ENCODE data around the gene DTL.

Gene DTL

GRCh38 chr1:212119397-212119837 lies 83.9 kb downstream of the DTL start:
- peaks cover 0 to 3% (median 1%) of the 10 kb centered on the region in 4 experiments for H3K36me3 ChIP-seq (ENCODE audit: control insufficient read depth in 4 of 4, insufficient read depth in 4 of 4, low read length in 3 of 4)
- no peak overlapping the region for H3K4me3 ChIP-seq (ENCODE audit: control insufficient read depth in 1 of 7, extremely low read depth in 1 of 7, insufficient read depth in 4 of 7, low read depth in 2 of 7, low read length in 6 of 7)
- H3K9me3 ChIP-seq (ENCODE audit: control extremely low read depth in 1 of 5, control insufficient read depth in 4 of 5, insufficient read depth in 2 of 5, low read depth in 1 of 5, low read length in 4 of 5): no peaks in the 10 kb centered on the region
- ChIA-PET CTCF (interaction anchor here (0.9 to 1.6 kb wide), 5 partner anchors 9 to 172 kb away, joined by 3 to 5 read pairs (median 4); no protein-coding TSS in a partner anchor), POLR2A (interaction anchor here (1.2 kb wide), 1 partner anchor 14 kb away, joined by 3 read pairs; no protein-coding TSS in a partner anchor)
- H3K4me1 ChIP-seq (ENCODE audit: control extremely low read depth in 1 of 4, control insufficient read depth in 4 of 4, insufficient read depth in 4 of 4, low read length in 3 of 4): peaks cover 0 to 3% (median 0%) of the 10 kb centered on the region in 4 experiments
- H3K27me3 ChIP-seq (replicated peaks in 2 of 5; ENCODE audit: control insufficient read depth in 4 of 5, insufficient read depth in 5 of 5, low read length in 4 of 5): no peaks in the 10 kb centered on the region
- 98% methylated on average over 5 of the region's 5 CpGs for WGBS (ENCODE audit: insufficient coverage)
- no peak for DNase-seq
- no peak overlapping the region for H3K27ac ChIP-seq (ENCODE audit: insufficient read depth in 1 of 2, low read depth in 1 of 2, low read length in 2 of 2, poor library complexity in 1 of 2, severe bottlenecking in 2 of 2)

- Histone ChIP-seq H3K9me3 (ENCODE audit: control extremely low read depth in 1 of 5, control insufficient read depth in 4 of 5, insufficient read depth in 2 of 5, low read depth in 1 of 5, low read length in 4 of 5) (no peaks in the 10 kb centered on the region), H3K4me3 (ENCODE audit: control insufficient read depth in 1 of 7, extremely low read depth in 1 of 7, insufficient read depth in 4 of 7, low read depth in 2 of 7, low read length in 6 of 7) (no peak overlapping the region), H3K27me3 (replicated peaks in 2 of 5; ENCODE audit: control insufficient read depth in 4 of 5, insufficient read depth in 5 of 5, low read length in 4 of 5) (no peaks in the 10 kb centered on the region), H3K36me3 (ENCODE audit: control insufficient read depth in 4 of 4, insufficient read depth in 4 of 4, low read length in 3 of 4) (peaks cover 0 to 3% (median under 1%) of the 10 kb centered on the region in 4 experiments), H3K4me1 (ENCODE audit: control extremely low read depth in 1 of 4, control insufficient read depth in 4 of 4, insufficient read depth in 4 of 4, low read length in 3 of 4) (peaks cover 0 to 5% (median 2%) of the 10 kb centered on the region in 4 experiments), H3K27ac (ENCODE audit: insufficient read depth in 1 of 2, low read depth in 1 of 2, low read length in 2 of 2, poor library complexity in 1 of 2, severe bottlenecking in 2 of 2) (no peak overlapping the region)
- no peak for DNase-seq
- ChIA-PET POLR2A (no interaction called here), CTCF (interaction anchor here (0.9 to 1.6 kb wide), 5 partner anchors 9 to 172 kb away, joined by 3 to 5 read pairs (median 4); no protein-coding TSS in a partner anchor)
- WGBS (ENCODE audit: insufficient coverage): 100% methylated on average over 3 of the region's 3 CpGs
Observed at GRCh38 chr1:212119863-212120262, 84.3 kb downstream of the DTL start.

- H3K27ac ChIP-seq (ENCODE audit: insufficient read depth in 1 of 2, low read depth in 1 of 2, low read length in 2 of 2, poor library complexity in 1 of 2, severe bottlenecking in 2 of 2): no peak overlapping the region
- no peak overlapping the region for H3K4me3 ChIP-seq (ENCODE audit: control insufficient read depth in 1 of 7, extremely low read depth in 1 of 7, insufficient read depth in 4 of 7, low read depth in 2 of 7, low read length in 6 of 7)
- H3K4me1 ChIP-seq (ENCODE audit: control extremely low read depth in 1 of 4, control insufficient read depth in 4 of 4, insufficient read depth in 4 of 4, low read length in 3 of 4): peaks cover 0 to 13% (median 8%) of the 10 kb centered on the region in 4 experiments
- H3K36me3 ChIP-seq (ENCODE audit: control insufficient read depth in 4 of 4, insufficient read depth in 4 of 4, low read length in 3 of 4): peaks cover 0 to 3% (median 0%) of the 10 kb centered on the region in 4 experiments
- no peaks in the 10 kb centered on the region for H3K27me3 ChIP-seq (replicated peaks in 2 of 5; ENCODE audit: control insufficient read depth in 4 of 5, insufficient read depth in 5 of 5, low read length in 4 of 5)
- ChIA-PET POLR2A (no interaction called here), CTCF (no interaction called here)
- peak in 2 of 3 donors; percentile 44 to 56 for DNase-seq
- H3K9me3 ChIP-seq (ENCODE audit: control extremely low read depth in 1 of 5, control insufficient read depth in 4 of 5, insufficient read depth in 2 of 5, low read depth in 1 of 5, low read length in 4 of 5): no peaks in the 10 kb centered on the region
- WGBS (ENCODE audit: insufficient coverage): no CpG with 5 or more reads among the region's 2 CpGs
Observed at GRCh38 chr1:212121779-212122178, 86.2 kb downstream of the DTL start.

GRCh38 chr1:212124690-212125582 lies 89.4 kb downstream of the DTL start:
- WGBS (ENCODE audit: insufficient coverage): 58% methylated on average over 9 of the region's 11 CpGs
- Histone ChIP-seq H3K4me3 (ENCODE audit: control insufficient read depth in 1 of 7, extremely low read depth in 1 of 7, insufficient read depth in 4 of 7, low read depth in 2 of 7, low read length in 6 of 7) (no peak overlapping the region), H3K27me3 (replicated peaks in 2 of 5; ENCODE audit: control insufficient read depth in 4 of 5, insufficient read depth in 5 of 5, low read length in 4 of 5) (no peaks in the 10 kb centered on the region), H3K4me1 (ENCODE audit: control extremely low read depth in 1 of 4, control insufficient read depth in 4 of 4, insufficient read depth in 4 of 4, low read length in 3 of 4) (peaks cover 0 to 13% (median 8%) of the 10 kb centered on the region in 4 experiments), H3K27ac (ENCODE audit: insufficient read depth in 1 of 2, low read depth in 1 of 2, low read length in 2 of 2, poor library complexity in 1 of 2, severe bottlenecking in 2 of 2) (no peak overlapping the region), H3K9me3 (ENCODE audit: control extremely low read depth in 1 of 5, control insufficient read depth in 4 of 5, insufficient read depth in 2 of 5, low read depth in 1 of 5, low read length in 4 of 5) (no peaks in the 10 kb centered on the region), H3K36me3 (ENCODE audit: control insufficient read depth in 4 of 4, insufficient read depth in 4 of 4, low read length in 3 of 4) (peaks cover 0 to 3% (median under 1%) of the 10 kb centered on the region in 4 experiments)
- POLR2A ChIA-PET: no interaction called here
- DNase-seq: peak in 2 of 3 donors; percentile 72 to 82
- CTCF ChIA-PET: interaction anchor here (0.8 kb wide), 1 partner anchor 28 kb away, joined by 3 read pairs; no protein-coding TSS in a partner anchor

- peak in 1 of 3 donors; percentile 12 for DNase-seq
- Histone ChIP-seq H3K4me1 (ENCODE audit: control extremely low read depth in 1 of 4, control insufficient read depth in 4 of 4, insufficient read depth in 4 of 4, low read length in 3 of 4) (peaks cover 0 to 13% (median 8%) of the 10 kb centered on the region in 4 experiments), H3K27me3 (replicated peaks in 2 of 5; ENCODE audit: control insufficient read depth in 4 of 5, insufficient read depth in 5 of 5, low read length in 4 of 5) (no peaks in the 10 kb centered on the region), H3K9me3 (ENCODE audit: control extremely low read depth in 1 of 5, control insufficient read depth in 4 of 5, insufficient read depth in 2 of 5, low read depth in 1 of 5, low read length in 4 of 5) (no peaks in the 10 kb centered on the region), H3K36me3 (ENCODE audit: control insufficient read depth in 4 of 4, insufficient read depth in 4 of 4, low read length in 3 of 4) (peaks cover 0 to 5% (median under 1%) of the 10 kb centered on the region in 4 experiments), H3K4me3 (ENCODE audit: control insufficient read depth in 1 of 7, extremely low read depth in 1 of 7, insufficient read depth in 4 of 7, low read depth in 2 of 7, low read length in 6 of 7) (no peak overlapping the region), H3K27ac (ENCODE audit: insufficient read depth in 1 of 2, low read depth in 1 of 2, low read length in 2 of 2, poor library complexity in 1 of 2, severe bottlenecking in 2 of 2) (no peak overlapping the region)
- CTCF ChIA-PET: interaction anchor here (0.8 kb wide), 1 partner anchor 27 kb away, joined by 3 read pairs; no protein-coding TSS in a partner anchor
- 89% methylated on average over 8 of the region's 9 CpGs for WGBS (ENCODE audit: insufficient coverage)
- POLR2A ChIA-PET: no interaction called here
Observed at GRCh38 chr1:212125654-212126053, 90.1 kb downstream of the DTL start.

DNA sequence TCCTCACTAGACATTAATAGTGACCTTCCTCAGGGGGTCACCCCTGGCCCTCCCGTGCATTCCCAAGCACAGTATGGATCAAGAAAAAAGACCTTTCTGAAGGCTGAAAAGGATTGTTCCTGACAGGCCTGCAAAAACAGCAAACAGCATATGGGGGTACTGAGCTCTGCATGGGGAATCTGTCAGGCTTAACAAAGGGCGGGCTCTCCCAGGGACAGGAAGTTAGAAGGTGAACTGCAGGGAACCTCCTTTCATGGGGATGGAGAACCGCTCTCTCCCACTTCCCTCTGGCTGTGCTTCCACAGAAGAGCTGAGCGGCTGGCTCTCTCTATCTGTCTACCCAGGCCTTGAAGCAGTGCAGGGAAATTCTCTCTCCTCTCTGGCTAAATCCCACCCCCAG lies 91.7 kb downstream of the DTL start:
- Histone ChIP-seq H3K36me3 (ENCODE audit: control insufficient read depth in 4 of 4, insufficient read depth in 4 of 4, low read length in 3 of 4) (peaks cover 0 to 5% (median under 1%) of the 10 kb centered on the region in 4 experiments), H3K27me3 (replicated peaks in 2 of 5; ENCODE audit: control insufficient read depth in 4 of 5, insufficient read depth in 5 of 5, low read length in 4 of 5) (no peaks in the 10 kb centered on the region), H3K9me3 (ENCODE audit: control extremely low read depth in 1 of 5, control insufficient read depth in 4 of 5, insufficient read depth in 2 of 5, low read depth in 1 of 5, low read length in 4 of 5) (no peaks in the 10 kb centered on the region), H3K4me1 (ENCODE audit: control extremely low read depth in 1 of 4, control insufficient read depth in 4 of 4, insufficient read depth in 4 of 4, low read length in 3 of 4) (peaks cover 0 to 13% (median 7%) of the 10 kb centered on the region in 4 experiments), H3K27ac (ENCODE audit: insufficient read depth in 1 of 2, low read depth in 1 of 2, low read length in 2 of 2, poor library complexity in 1 of 2, severe bottlenecking in 2 of 2) (no peak overlapping the region), H3K4me3 (ENCODE audit: control insufficient read depth in 1 of 7, extremely low read depth in 1 of 7, insufficient read depth in 4 of 7, low read depth in 2 of 7, low read length in 6 of 7) (no peak overlapping the region)
- POLR2A ChIA-PET: no interaction called here
- 91% methylated on average over 3 of the region's 4 CpGs for WGBS (ENCODE audit: insufficient coverage)
- CTCF ChIA-PET: no interaction called here
- DNase-seq: no peak

DNA sequence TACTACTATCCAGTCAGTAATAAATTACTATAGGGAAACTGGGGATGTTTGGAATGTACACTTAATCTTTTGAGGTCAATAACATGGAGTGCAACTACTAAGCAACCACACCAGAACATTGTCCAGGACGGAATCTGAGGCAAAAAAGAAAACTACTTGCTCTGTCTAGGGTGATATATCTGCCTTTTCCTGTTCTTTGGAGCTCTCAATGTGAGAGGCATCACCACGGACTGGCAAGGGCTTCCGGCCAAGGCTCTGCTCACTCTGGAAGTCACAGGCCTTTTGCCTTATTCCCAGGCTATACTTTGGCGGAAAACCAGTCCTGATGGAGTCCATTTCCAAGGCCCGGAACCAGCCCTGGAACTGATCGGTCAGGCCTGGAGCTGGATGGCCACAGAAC lies 94.2 kb downstream of the DTL start:
- H3K4me3 ChIP-seq (ENCODE audit: control insufficient read depth in 1 of 7, extremely low read depth in 1 of 7, insufficient read depth in 4 of 7, low read depth in 2 of 7, low read length in 6 of 7): no peak overlapping the region
- CTCF ChIA-PET: interaction anchor here (1.0 kb wide), 1 partner anchor 59 kb away, joined by 3 read pairs; no protein-coding TSS in a partner anchor
- no peak for DNase-seq
- peaks cover 0 to 5% (median 2%) of the 10 kb centered on the region in 4 experiments for H3K36me3 ChIP-seq (ENCODE audit: control insufficient read depth in 4 of 4, insufficient read depth in 4 of 4, low read length in 3 of 4)
- no peaks in the 10 kb centered on the region for H3K27me3 ChIP-seq (replicated peaks in 2 of 5; ENCODE audit: control insufficient read depth in 4 of 5, insufficient read depth in 5 of 5, low read length in 4 of 5)
- H3K9me3 ChIP-seq (ENCODE audit: control extremely low read depth in 1 of 5, control insufficient read depth in 4 of 5, insufficient read depth in 2 of 5, low read depth in 1 of 5, low read length in 4 of 5): peaks cover 0 to 2% (median 0%) of the 10 kb centered on the region in 5 experiments
- 93% methylated on average over 6 of the region's 6 CpGs for WGBS (ENCODE audit: insufficient coverage)
- POLR2A ChIA-PET: no interaction called here
- H3K27ac ChIP-seq (ENCODE audit: insufficient read depth in 1 of 2, low read depth in 1 of 2, low read length in 2 of 2, poor library complexity in 1 of 2, severe bottlenecking in 2 of 2): no peak overlapping the region
- H3K4me1 ChIP-seq (ENCODE audit: control extremely low read depth in 1 of 4, control insufficient read depth in 4 of 4, insufficient read depth in 4 of 4, low read length in 3 of 4): peaks cover 0 to 10% (median 6%) of the 10 kb centered on the region in 4 experiments

Measured in common myeloid progenitor, CD34-positive (primary cell).